HCT116 (cell line): ENCODE data around the gene CPED1.

Source experiments
- EGR1 ChIP-seq: IDR thresholded peaks from 2 replicates; pipeline ENCODE4 v1.6.1; 2012; ENCODE audit warnings: low read depth
- JUND ChIP-seq: IDR thresholded peaks from 2 replicates; pipeline ENCODE4 v1.6.1; 2012
- TF ChIP-seq, protein P1 (sequence below), 3 experiments: fragments of 200-600 bp in 1 of 3; sonication (generic) in 1 of 3; IDR thresholded peaks in 2 of 3; conservative IDR thresholded peaks in 1 of 3; 2 replicates each; pipeline ENCODE4 v1.5.1; 2012 to 2017; ENCODE audit warnings: low read depth in 2 of 3, low read length in 2 of 3, antibody characterized with exemption in 1 of 3, borderline replicate concordance in 1 of 3, control low read depth in 1 of 3, mild to moderate bottlenecking in 1 of 3, mixed read lengths in 1 of 3, mixed run types in 1 of 3, moderate library complexity in 1 of 3; ENCODE audit not compliant: insufficient read depth in 1 of 3

DNA sequence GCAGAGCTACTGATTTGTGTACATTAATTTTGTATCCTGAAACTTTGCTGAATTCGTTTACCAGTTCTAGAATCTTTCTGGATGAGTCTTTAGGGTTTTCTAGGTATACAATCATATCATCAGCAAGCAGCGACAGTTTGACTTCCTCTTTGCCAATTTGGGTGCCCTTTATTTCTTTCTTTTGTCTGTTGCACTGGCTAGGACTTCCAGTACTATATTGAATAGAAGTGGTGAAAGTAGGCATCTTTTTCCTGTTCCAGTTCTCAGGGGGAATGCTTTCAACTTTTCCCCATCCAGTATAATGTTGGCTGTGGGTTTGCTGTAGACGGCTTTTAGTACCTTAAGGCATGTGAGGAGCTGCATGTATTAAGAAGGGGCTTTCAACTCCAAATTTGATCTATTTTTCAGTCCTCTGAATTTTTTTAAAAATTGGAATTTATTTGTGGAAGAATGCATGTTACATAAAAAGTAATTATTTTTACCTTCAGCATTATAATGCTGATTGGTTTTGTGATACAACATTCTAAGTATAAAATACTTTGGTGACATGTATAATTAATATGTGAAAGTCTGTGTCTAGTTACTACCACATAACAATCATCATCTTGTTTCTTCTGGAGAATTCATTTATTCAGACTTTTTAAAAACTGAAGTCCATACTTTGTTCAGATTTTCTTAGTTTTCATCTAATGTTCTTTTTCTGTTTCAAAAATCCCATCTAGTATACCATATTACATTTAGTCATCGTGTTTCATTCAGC lies 49.6 kb downstream of the CPED1 start:
- TF ChIP-seq, protein P1, sequence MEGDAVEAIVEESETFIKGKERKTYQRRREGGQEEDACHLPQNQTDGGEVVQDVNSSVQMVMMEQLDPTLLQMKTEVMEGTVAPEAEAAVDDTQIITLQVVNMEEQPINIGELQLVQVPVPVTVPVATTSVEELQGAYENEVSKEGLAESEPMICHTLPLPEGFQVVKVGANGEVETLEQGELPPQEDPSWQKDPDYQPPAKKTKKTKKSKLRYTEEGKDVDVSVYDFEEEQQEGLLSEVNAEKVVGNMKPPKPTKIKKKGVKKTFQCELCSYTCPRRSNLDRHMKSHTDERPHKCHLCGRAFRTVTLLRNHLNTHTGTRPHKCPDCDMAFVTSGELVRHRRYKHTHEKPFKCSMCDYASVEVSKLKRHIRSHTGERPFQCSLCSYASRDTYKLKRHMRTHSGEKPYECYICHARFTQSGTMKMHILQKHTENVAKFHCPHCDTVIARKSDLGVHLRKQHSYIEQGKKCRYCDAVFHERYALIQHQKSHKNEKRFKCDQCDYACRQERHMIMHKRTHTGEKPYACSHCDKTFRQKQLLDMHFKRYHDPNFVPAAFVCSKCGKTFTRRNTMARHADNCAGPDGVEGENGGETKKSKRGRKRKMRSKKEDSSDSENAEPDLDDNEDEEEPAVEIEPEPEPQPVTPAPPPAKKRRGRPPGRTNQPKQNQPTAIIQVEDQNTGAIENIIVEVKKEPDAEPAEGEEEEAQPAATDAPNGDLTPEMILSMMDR (IDR thresholded peaks at IDR 0.05 in 2 of 3, conservative IDR thresholded peaks at IDR 0.05 in 1 of 3; ENCODE audit: borderline replicate concordance in 1 of 3, insufficient read depth in 1 of 3, low read depth in 2 of 3, low read length in 2 of 3) = no peak
- no peak for TF ChIP-seq JUND
- no peak for TF ChIP-seq EGR1
